Measurements from ENCODE around the gene ELF2.

GRCh38 chr4:139142980-139143379 lies 34.0 kb downstream of the ELF2 start:
- TF ChIP-seq POLR2AphosphoS5 (IDR thresholded peaks at IDR 0.05; ENCODE audit: low read depth) (no peak), REST (IDR thresholded peaks at IDR 0.05; ENCODE audit: unreplicated experiment) (no peak), CTCF (conservative IDR thresholded peaks at IDR 0.05; ENCODE audit: low read depth in 2 of 2) (no peak), ZNF462 (CRISPR knock-in tag; IDR thresholded peaks at IDR 0.05) (no peak), EZH2phosphoT487 (IDR thresholded peaks at IDR 0.05; ENCODE audit: unreplicated experiment) (no peak), ETS1 (IDR thresholded peaks at IDR 0.05) (no peak), ZNF331 (CRISPR knock-in tag; IDR thresholded peaks at IDR 0.05; ENCODE audit: low read depth) (no peak), EZH2 (IDR thresholded peaks at IDR 0.05; ENCODE audit: low read depth, unreplicated experiment) (no peak)
